Astrocyte of the spinal cord (primary cell): ENCODE data around the gene UNC5C.

ENCODE experiments used
- DNase-seq: peaks from one replicate; pipeline ENCODE4 v3.0.0; 2011; ENCODE audit warnings: low read depth, low spot score
- H3K4me3 ChIP-seq: 2 replicates; pipeline ENCODE4 v1.5.1; 2011; ENCODE audit warnings: low read depth, mild to moderate bottlenecking, low read length, moderate library complexity
- in situ Hi-C: cut with HindIII; loops from 2 replicates; pipeline ENCODE4 v1.10.0; 2017; ENCODE audit warnings: low sequenced_read_pairs
- TF ChIP-seq, protein P1 (sequence below): IDR thresholded peaks from 2 replicates; pipeline ENCODE4 v1.5.1; 2012; ENCODE audit warnings: low read depth, mild to moderate bottlenecking, low read length, inconsistent platforms

Gene UNC5C

DNA sequence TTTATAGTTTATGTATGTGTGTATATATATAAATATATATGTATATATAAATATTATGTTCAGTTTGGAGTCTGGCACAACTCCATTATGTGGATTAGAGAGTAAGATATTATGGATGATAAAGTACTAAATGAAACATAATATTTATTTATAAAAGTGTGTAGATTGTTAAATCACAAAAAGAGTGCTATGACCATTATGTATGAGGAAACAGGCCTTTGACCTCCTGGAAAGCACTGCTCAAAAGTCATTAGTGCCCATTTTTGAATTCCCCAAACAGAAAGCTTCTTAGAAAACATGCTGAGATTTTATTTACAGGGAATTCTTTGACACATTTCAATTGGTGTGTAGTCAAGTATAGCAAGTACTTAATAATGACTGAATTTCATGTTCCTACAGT lies 391.2 kb downstream of the UNC5C start:
- DNase-seq: no peak
- in situ Hi-C loops: no loop called here

DNA sequence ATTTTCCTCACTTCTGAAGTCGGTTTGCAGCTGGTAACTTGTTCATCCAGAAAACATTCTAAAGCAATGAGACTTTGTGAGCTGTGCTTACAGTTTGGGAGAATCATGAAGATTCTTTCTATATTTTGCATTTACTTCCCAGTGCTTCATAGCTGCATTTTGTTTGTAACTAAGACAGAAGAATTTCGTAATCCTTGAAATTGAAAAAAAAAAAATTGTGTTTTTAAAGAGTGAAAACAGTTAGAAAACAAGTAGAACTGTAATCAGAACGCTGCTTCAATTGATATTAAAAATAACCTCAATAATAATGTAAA lies 392.4 kb downstream of the UNC5C start:
- TF ChIP-seq, protein P1, sequence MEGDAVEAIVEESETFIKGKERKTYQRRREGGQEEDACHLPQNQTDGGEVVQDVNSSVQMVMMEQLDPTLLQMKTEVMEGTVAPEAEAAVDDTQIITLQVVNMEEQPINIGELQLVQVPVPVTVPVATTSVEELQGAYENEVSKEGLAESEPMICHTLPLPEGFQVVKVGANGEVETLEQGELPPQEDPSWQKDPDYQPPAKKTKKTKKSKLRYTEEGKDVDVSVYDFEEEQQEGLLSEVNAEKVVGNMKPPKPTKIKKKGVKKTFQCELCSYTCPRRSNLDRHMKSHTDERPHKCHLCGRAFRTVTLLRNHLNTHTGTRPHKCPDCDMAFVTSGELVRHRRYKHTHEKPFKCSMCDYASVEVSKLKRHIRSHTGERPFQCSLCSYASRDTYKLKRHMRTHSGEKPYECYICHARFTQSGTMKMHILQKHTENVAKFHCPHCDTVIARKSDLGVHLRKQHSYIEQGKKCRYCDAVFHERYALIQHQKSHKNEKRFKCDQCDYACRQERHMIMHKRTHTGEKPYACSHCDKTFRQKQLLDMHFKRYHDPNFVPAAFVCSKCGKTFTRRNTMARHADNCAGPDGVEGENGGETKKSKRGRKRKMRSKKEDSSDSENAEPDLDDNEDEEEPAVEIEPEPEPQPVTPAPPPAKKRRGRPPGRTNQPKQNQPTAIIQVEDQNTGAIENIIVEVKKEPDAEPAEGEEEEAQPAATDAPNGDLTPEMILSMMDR: no peak
- no peak overlapping the region for H3K4me3 ChIP-seq
- no peak for DNase-seq
- in situ Hi-C loops: no loop called here

More for the DNA sequence above, 391.2 kb downstream of the UNC5C start:
- no peak overlapping the region for H3K4me3 ChIP-seq
- TF ChIP-seq, protein P1: no peak

DNA sequence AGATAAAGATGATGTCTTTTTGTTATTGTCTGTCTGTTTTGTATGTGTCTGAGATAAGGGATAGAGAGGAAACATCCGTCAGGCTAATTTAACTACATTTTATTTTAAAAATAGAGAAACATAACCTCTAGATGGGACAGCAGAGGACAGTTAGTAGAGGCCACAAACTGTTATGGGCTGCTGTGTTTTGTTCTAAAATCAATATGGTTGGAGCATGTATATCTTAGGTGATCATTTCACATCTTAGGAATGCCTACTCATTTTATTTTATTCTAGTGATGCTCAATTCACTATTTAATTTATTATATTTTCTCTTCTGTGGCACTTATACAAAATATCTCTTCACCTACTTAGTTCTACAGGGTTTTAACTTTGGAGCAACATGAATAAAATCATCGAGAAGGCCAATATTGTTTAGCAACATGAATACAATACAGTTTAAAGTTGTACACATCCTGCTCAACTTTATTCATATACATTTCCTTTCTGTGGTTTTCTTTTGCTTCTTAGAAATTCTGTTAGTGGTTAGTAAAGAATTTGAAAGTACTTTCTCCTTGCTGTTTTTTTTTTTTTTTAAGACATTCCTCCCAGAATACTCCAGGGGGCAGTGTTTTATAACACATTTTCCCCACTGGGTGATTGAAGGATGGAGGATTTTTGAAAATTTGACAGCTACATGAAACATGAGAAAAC lies 392.9 kb downstream of the UNC5C start:
- DNase-seq: peak; percentile 70
- TF ChIP-seq, protein P1: peak; percentile 53
- no peak overlapping the region for H3K4me3 ChIP-seq
- in situ Hi-C loops: no loop called here

DNA sequence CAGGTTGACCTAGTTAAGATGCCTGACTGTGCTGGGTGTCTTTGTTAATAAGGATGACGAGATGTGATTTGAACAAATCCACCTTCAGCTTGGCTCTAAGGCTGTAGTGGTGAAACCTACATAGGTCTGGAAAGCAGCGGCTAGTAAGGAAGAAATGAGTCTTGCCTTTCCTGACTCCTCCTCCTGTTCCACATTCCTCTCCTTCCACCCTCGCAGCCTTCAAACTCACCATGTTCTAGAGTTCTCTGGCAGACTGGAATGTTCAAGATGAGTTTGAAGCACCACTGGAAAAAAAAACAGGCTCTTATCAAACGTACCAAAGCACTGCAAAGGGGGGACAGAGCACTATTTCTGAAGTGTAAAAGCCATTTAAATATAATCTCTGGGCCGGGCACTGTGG lies 395.6 kb downstream of the UNC5C start:
- no peak for DNase-seq
- in situ Hi-C loops: no loop called here
- no peak overlapping the region for H3K4me3 ChIP-seq
- TF ChIP-seq, protein P1: no peak

DNA sequence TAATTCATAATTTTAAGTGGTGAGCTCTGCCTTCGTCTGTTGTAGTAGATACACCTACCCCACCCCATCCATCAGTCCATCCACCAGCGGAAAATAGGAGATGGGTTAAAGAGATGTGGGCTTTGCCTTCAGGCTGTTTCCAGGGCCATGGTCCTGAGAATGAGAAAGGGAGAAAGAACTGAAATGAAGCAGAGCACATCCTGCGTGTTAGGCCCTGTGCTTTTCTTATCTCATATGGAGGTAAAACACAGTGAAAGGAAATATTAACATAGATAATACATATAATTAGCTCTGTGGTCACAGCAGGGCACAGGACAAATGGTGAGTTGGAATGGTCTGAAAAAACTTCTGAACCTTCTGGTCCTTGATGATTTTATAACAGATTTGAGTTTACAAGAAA lies 397.5 kb downstream of the UNC5C start:
- in situ Hi-C loops: no loop called here
- no peak overlapping the region for H3K4me3 ChIP-seq
- TF ChIP-seq, protein P1: no peak
- DNase-seq: no peak

DNA sequence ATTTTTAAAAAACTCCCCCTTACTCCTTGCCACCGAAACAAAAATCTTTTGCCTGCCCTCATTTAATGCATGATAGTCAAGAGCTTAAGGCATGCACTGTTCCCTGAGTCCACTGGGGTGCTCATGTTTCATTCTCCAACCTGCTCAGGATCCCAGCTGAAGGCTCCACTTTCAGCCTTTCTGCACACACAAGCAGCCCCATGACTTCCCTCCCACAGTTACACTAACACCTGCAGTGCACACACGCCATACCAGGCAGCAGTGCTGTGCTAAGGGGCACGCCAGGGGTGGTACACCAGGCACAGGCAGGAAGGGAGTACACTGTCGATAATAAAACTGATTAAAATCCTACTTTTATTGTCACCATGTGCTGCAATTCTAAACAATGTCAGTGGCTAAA lies 405.8 kb downstream of the UNC5C start:
- H3K4me3 ChIP-seq: no peak overlapping the region
- TF ChIP-seq, protein P1: peak; percentile 10
- DNase-seq: no peak
- in situ Hi-C loops: no loop called here
